ENCODE measurements around the gene SPOCK2.

GRCh38 chr10:72097448-72098300, 9.3 kb upstream of the SPOCK2 start:
- TF ChIP-seq YY1 (IDR thresholded peaks at IDR 0.05; ENCODE audit: low read depth, low read length), result no peak
- TF ChIP-seq CTCF (IDR thresholded peaks at IDR 0.05 in 2 of 3, conservative IDR thresholded peaks at IDR 0.05 in 1 of 3; ENCODE audit: control insufficient read depth in 2 of 3, extremely low read depth in 1 of 3, insufficient read depth in 1 of 3, low read depth in 3 of 3, low read length in 3 of 3), result no peak
- no peak for TF ChIP-seq RCOR1 (conservative IDR thresholded peaks at IDR 0.05; ENCODE audit: low read depth, low read length)
- TF ChIP-seq POLR2A (IDR thresholded peaks at IDR 0.05; ENCODE audit: low read depth, low read length), result no peak
- TF ChIP-seq EP300 (IDR thresholded peaks at IDR 0.05; ENCODE audit: borderline replicate concordance in 1 of 2, control insufficient read depth in 1 of 2, low read depth in 2 of 2, low read length in 2 of 2), result no peak
- TF ChIP-seq, protein P1, sequence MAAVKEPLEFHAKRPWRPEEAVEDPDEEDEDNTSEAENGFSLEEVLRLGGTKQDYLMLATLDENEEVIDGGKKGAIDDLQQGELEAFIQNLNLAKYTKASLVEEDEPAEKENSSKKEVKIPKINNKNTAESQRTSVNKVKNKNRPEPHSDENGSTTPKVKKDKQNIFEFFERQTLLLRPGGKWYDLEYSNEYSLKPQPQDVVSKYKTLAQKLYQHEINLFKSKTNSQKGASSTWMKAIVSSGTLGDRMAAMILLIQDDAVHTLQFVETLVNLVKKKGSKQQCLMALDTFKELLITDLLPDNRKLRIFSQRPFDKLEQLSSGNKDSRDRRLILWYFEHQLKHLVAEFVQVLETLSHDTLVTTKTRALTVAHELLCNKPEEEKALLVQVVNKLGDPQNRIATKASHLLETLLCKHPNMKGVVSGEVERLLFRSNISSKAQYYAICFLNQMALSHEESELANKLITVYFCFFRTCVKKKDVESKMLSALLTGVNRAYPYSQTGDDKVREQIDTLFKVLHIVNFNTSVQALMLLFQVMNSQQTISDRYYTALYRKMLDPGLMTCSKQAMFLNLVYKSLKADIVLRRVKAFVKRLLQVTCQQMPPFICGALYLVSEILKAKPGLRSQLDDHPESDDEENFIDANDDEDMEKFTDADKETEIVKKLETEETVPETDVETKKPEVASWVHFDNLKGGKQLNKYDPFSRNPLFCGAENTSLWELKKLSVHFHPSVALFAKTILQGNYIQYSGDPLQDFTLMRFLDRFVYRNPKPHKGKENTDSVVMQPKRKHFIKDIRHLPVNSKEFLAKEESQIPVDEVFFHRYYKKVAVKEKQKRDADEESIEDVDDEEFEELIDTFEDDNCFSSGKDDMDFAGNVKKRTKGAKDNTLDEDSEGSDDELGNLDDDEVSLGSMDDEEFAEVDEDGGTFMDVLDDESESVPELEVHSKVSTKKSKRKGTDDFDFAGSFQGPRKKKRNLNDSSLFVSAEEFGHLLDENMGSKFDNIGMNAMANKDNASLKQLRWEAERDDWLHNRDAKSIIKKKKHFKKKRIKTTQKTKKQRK (IDR thresholded peaks at IDR 0.05; ENCODE audit: low read depth, low read length), result no peak
- TF ChIP-seq HCFC1 (IDR thresholded peaks at IDR 0.05; ENCODE audit: low read length), result no peak
- TF ChIP-seq, protein P2, sequence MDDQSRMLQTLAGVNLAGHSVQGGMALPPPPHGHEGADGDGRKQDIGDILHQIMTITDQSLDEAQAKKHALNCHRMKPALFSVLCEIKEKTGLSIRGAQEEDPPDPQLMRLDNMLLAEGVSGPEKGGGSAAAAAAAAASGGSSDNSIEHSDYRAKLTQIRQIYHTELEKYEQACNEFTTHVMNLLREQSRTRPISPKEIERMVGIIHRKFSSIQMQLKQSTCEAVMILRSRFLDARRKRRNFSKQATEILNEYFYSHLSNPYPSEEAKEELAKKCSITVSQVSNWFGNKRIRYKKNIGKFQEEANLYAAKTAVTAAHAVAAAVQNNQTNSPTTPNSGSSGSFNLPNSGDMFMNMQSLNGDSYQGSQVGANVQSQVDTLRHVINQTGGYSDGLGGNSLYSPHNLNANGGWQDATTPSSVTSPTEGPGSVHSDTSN (IDR thresholded peaks at IDR 0.05; ENCODE audit: insufficient replicate concordance, low read depth, low read length), result no peak
- TF ChIP-seq, protein P3, sequence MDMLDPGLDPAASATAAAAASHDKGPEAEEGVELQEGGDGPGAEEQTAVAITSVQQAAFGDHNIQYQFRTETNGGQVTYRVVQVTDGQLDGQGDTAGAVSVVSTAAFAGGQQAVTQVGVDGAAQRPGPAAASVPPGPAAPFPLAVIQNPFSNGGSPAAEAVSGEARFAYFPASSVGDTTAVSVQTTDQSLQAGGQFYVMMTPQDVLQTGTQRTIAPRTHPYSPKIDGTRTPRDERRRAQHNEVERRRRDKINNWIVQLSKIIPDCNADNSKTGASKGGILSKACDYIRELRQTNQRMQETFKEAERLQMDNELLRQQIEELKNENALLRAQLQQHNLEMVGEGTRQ (IDR thresholded peaks at IDR 0.05; ENCODE audit: borderline replicate concordance, low read depth, low read length), result no peak
- no peak for TF ChIP-seq MAX (IDR thresholded peaks at IDR 0.05; ENCODE audit: low read depth, low read length)
- TF ChIP-seq POLR2AphosphoS5 (IDR thresholded peaks at IDR 0.05; ENCODE audit: low read length), result no peak
- TF ChIP-seq REST (IDR thresholded peaks at IDR 0.05; ENCODE audit: low read depth, low read length), result no peak
- TF ChIP-seq SPI1 (IDR thresholded peaks at IDR 0.05; ENCODE audit: borderline replicate concordance, insufficient read depth, low read depth, low read length), result no peak
- no peak for TF ChIP-seq USF1 (IDR thresholded peaks at IDR 0.05; ENCODE audit: borderline replicate concordance, extremely low read length, insufficient read depth, low read depth, low read length)

All from GM12878 (cell line).